Hematopoietic multipotent progenitor cell treated with erythropoietin and hydrocortisone succinate and interleukin-3 and kit ligand, for 8 days (in vitro differentiated cells): ENCODE data around the gene GNGT2.
A peak's percentile ranks its signal among the peaks of the same experiment; 100 is the strongest.

Source experiments
- DNase-seq: peaks from one replicate; pipeline ENCODE4 v3.0.0-alpha.2; 2015

The GNGT2 gene

GRCh38 chr17:49210158-49211029 is at the start of gene GNGT2, which contains the start of gene ABI3:
TSS of gene GNGT2 (minus strand) at chr17:49210574. CDS start at chr17:49207422, 3,152 bp downstream.
TSS of gene ABI3 (plus strand) at chr17:49210707. CDS start at chr17:49210725, 18 bp downstream.
- DNase-seq = no peak

- DNase-seq = peak; percentile 21
Measured at GRCh38 chr17:49259663-49260010, 49.3 kb upstream of the GNGT2 start.

GRCh38 chr17:49258394-49258793 is 48.0 kb upstream of the GNGT2 start:
- DNase-seq = peak; percentile 43

GRCh38 chr17:49255125-49255524 is 44.8 kb upstream of the GNGT2 start:
- DNase-seq = no peak

- DNase-seq = no peak
Measured at GRCh38 chr17:49254066-49254465, 43.7 kb upstream of the GNGT2 start.

GRCh38 chr17:49252148-49252695 is 41.8 kb upstream of the GNGT2 start:
- peak; percentile 79 for DNase-seq

GRCh38 chr17:49249890-49250522 is 39.6 kb upstream of the GNGT2 start:
- DNase-seq = no peak

GRCh38 chr17:49249292-49249794 is 39.0 kb upstream of the GNGT2 start:
- peak; percentile 98 for DNase-seq

- peak; percentile 86 for DNase-seq
Measured at GRCh38 chr17:49247944-49248343, 37.6 kb upstream of the GNGT2 start.

- DNase-seq = no peak
Measured at GRCh38 chr17:49244839-49245238, 34.5 kb upstream of the GNGT2 start.

GRCh38 chr17:49242813-49243212 is 32.4 kb upstream of the GNGT2 start:
- DNase-seq = no peak

- peak; percentile 78 for DNase-seq
Measured at GRCh38 chr17:49241692-49242397, 31.5 kb upstream of the GNGT2 start.

GRCh38 chr17:49241040-49241439 is 30.7 kb upstream of the GNGT2 start:
- DNase-seq = no peak

GRCh38 chr17:49240619-49241018 is 30.2 kb upstream of the GNGT2 start:
- DNase-seq = no peak

- no peak for DNase-seq
Measured at GRCh38 chr17:49239963-49240362, 29.6 kb upstream of the GNGT2 start.

- DNase-seq = no peak
Measured at GRCh38 chr17:49235896-49236295, 25.5 kb upstream of the GNGT2 start.

- DNase-seq = no peak
Measured at GRCh38 chr17:49234509-49235080, 24.2 kb upstream of the GNGT2 start.

- no peak for DNase-seq
Measured at GRCh38 chr17:49231563-49231894, 21.2 kb upstream of the GNGT2 start.

GRCh38 chr17:49230636-49231562 is 20.5 kb upstream of the GNGT2 start, which contains the start of gene PHOSPHO1:
TSS of gene PHOSPHO1 (minus strand) at chr17:49230787. CDS start at chr17:49226691, 4,096 bp downstream.
- DNase-seq = peak; percentile 87

- no peak for DNase-seq
Measured at GRCh38 chr17:49229805-49230600, 19.6 kb upstream of the GNGT2 start.
